Adipocyte (in vitro differentiated cells): ENCODE measurements around the gene FAM222B.
"Not testable (repeated sequence)": the region's sequence is repeated elsewhere in the genome, so short reads cannot be mapped to it uniquely, and the experiment has no call there.

ENCODE experiments used
- DNase-seq: peaks from one replicate; pipeline ENCODE4 v3.0.0-alpha.2; 2015; ENCODE audit warnings: low read depth
- H3K27me3 ChIP-seq: replicated peaks from 2 replicates; pipeline ENCODE4 v1.7.0; 2013; ENCODE audit warnings: mild to moderate bottlenecking, low read length, moderate library complexity; ENCODE audit not compliant: control insufficient read depth, insufficient read depth
- H3K36me3 ChIP-seq: 2 replicates; pipeline ENCODE4 v1.7.0; 2013; ENCODE audit warnings: low read length, mild to moderate bottlenecking, moderate library complexity; ENCODE audit not compliant: control insufficient read depth, insufficient read depth, severe bottlenecking
- H3K4me1 ChIP-seq: 2 replicates; pipeline ENCODE4 v1.7.0; 2013; ENCODE audit warnings: mild to moderate bottlenecking, low read length, moderate library complexity; ENCODE audit not compliant: control insufficient read depth, insufficient read depth
- H3K4me3 ChIP-seq: 2 replicates; pipeline ENCODE4 v1.7.0; 2013; ENCODE audit warnings: mild to moderate bottlenecking, low read length, moderate library complexity
- H3K9ac ChIP-seq: 2 replicates; pipeline ENCODE4 v1.7.0; 2013; ENCODE audit warnings: mild to moderate bottlenecking, low read length, moderate library complexity
- H3K9me3 ChIP-seq: 2 replicates; pipeline ENCODE4 v1.7.0; 2013; ENCODE audit warnings: mild to moderate bottlenecking, low read length, moderate library complexity; ENCODE audit not compliant: control insufficient read depth

Gene FAM222B

GRCh38 chr17:28854457-28855335 lies 12.1 kb upstream of the FAM222B start, which contains the start of gene ERAL1:
Gene ERAL1 (plus strand): TSS chr17:28855016. CDS start chr17:28855035, 19 bp downstream.
- peak within 1 kb of the TSS; percentile 93 for H3K9ac ChIP-seq
- peaks cover 10% of the 10 kb centered on the region for H3K4me1 ChIP-seq
- H3K36me3 ChIP-seq: peaks cover 18% of the 10 kb centered on the region
- no peaks in the 10 kb centered on the region for H3K9me3 ChIP-seq
- H3K4me3 ChIP-seq: peak within 1 kb of the TSS; percentile 93
- H3K27me3 ChIP-seq: no peaks in the 10 kb centered on the region
- peak; percentile 98 for DNase-seq

- no peak overlapping the region for H3K9ac ChIP-seq
- DNase-seq: no peak
Measured at GRCh38 chr17:28853295-28853694, 10.7 kb upstream of the FAM222B start.

GRCh38 chr17:28849281-28849680 lies 6.7 kb upstream of the FAM222B start:
- H3K27me3 ChIP-seq: no peaks in the 10 kb centered on the region
- peaks cover 2% of the 10 kb centered on the region for H3K4me1 ChIP-seq
- DNase-seq: no peak
- no peaks in the 10 kb centered on the region for H3K36me3 ChIP-seq
- no peak overlapping the region for H3K9ac ChIP-seq
- no peak overlapping the region for H3K4me3 ChIP-seq
- no peaks in the 10 kb centered on the region for H3K9me3 ChIP-seq

More at GRCh38 chr17:28853295-28853694, 10.7 kb upstream of the FAM222B start:
- Histone ChIP-seq H3K27me3 (no peaks in the 10 kb centered on the region), H3K4me1 (peaks cover 10% of the 10 kb centered on the region), H3K9me3 (no peaks in the 10 kb centered on the region), H3K36me3 (peaks cover 7% of the 10 kb centered on the region), H3K4me3 (no peak overlapping the region)

GRCh38 chr17:28848667-28849066 lies 6.1 kb upstream of the FAM222B start:
- not testable (repeated sequence) for H3K27me3 ChIP-seq, DNase-seq, H3K36me3 ChIP-seq, H3K9ac ChIP-seq, H3K9me3 ChIP-seq, H3K4me3 ChIP-seq, H3K4me1 ChIP-seq

GRCh38 chr17:28846699-28847098 lies 4.1 kb upstream of the FAM222B start:
- not testable (repeated sequence) for H3K9ac ChIP-seq, H3K36me3 ChIP-seq, H3K4me3 ChIP-seq, H3K27me3 ChIP-seq, H3K9me3 ChIP-seq, H3K4me1 ChIP-seq, DNase-seq

GRCh38 chr17:28846231-28846630 lies 3.6 kb upstream of the FAM222B start:
- DNase-seq: no peak
- Histone ChIP-seq H3K9ac (no peak overlapping the region), H3K4me3 (no peak overlapping the region), H3K9me3 (no peaks in the 10 kb centered on the region), H3K36me3 (no peaks in the 10 kb centered on the region), H3K4me1 (peaks cover 3% of the 10 kb centered on the region), H3K27me3 (no peaks in the 10 kb centered on the region)

GRCh38 chr17:28843816-28844148 lies 1.2 kb upstream of the FAM222B start:
- no peaks in the 10 kb centered on the region for H3K9me3 ChIP-seq
- peaks cover 9% of the 10 kb centered on the region for H3K4me1 ChIP-seq
- H3K27me3 ChIP-seq: no peaks in the 10 kb centered on the region
- DNase-seq: no peak
- H3K9ac ChIP-seq: no peak overlapping the region
- H3K36me3 ChIP-seq: no peaks in the 10 kb centered on the region
- no peak overlapping the region for H3K4me3 ChIP-seq

GRCh38 chr17:28841901-28842281 lies 699 bp downstream of the FAM222B start:
- Histone ChIP-seq H3K27me3 (no peaks in the 10 kb centered on the region), H3K36me3 (no peaks in the 10 kb centered on the region), H3K4me1 (peaks cover 9% of the 10 kb centered on the region), H3K9me3 (no peaks in the 10 kb centered on the region), H3K4me3 (peak overlapping the region; percentile 97), H3K9ac (peak overlapping the region; percentile 96)
- DNase-seq: no peak

- no peak overlapping the region for H3K9ac ChIP-seq
- peaks cover 9% of the 10 kb centered on the region for H3K4me1 ChIP-seq
- peaks cover 2% of the 10 kb centered on the region for H3K36me3 ChIP-seq
- H3K27me3 ChIP-seq: no peaks in the 10 kb centered on the region
- no peaks in the 10 kb centered on the region for H3K9me3 ChIP-seq
- no peak for DNase-seq
- no peak overlapping the region for H3K4me3 ChIP-seq
Measured at GRCh38 chr17:28839221-28839620, 3.4 kb downstream of the FAM222B start.

GRCh38 chr17:28836541-28836940 lies 6.0 kb downstream of the FAM222B start:
- not testable (repeated sequence) for DNase-seq, H3K9me3 ChIP-seq, H3K4me3 ChIP-seq, H3K27me3 ChIP-seq, H3K9ac ChIP-seq, H3K4me1 ChIP-seq
- peaks cover 10% of the 10 kb centered on the region for H3K36me3 ChIP-seq

GRCh38 chr17:28834420-28834819 lies 8.2 kb downstream of the FAM222B start:
- Histone ChIP-seq H3K9ac (no peak overlapping the region), H3K36me3 (peaks cover 24% of the 10 kb centered on the region)

More at GRCh38 chr17:28834420-28834819, 8.2 kb downstream of the FAM222B start:
- no peaks in the 10 kb centered on the region for H3K27me3 ChIP-seq
- no peak overlapping the region for H3K4me3 ChIP-seq
- DNase-seq: no peak
- peaks cover 2% of the 10 kb centered on the region for H3K4me1 ChIP-seq
- H3K9me3 ChIP-seq: no peaks in the 10 kb centered on the region
